Measurements from ENCODE around the gene BPIFB6.
A peak's percentile ranks its signal among the peaks of the same experiment; 100 is the strongest.

Gene BPIFB6

GRCh38 chr20:33026779-33027759 lies 4.4 kb upstream of the BPIFB6 start:
- Histone ChIP-seq H3K36me3 (ENCODE audit: control insufficient read depth in 2 of 2, insufficient read depth in 1 of 2, low read length in 2 of 2) (no peaks in the 10 kb centered on the region), H3K4me3 (ENCODE audit: low read depth, low read length) (no peak overlapping the region), H3K27ac (ENCODE audit: extremely low read depth, low read depth, low read length) (no peak overlapping the region), H3K9me3 (ENCODE audit: control insufficient read depth, insufficient read depth, low read depth, low read length) (no peaks in the 10 kb centered on the region), H3K4me1 (ENCODE audit: control insufficient read depth, insufficient read depth, low read length) (no peaks in the 10 kb centered on the region)
- TF ChIP-seq ZBTB44 (tag by site-specific recombination; IDR thresholded peaks at IDR 0.05) (no peak), ZNF510 (tag by site-specific recombination; IDR thresholded peaks at IDR 0.05; ENCODE audit: insufficient replicate concordance) (no peak), ZBTB48 (tag by site-specific recombination; IDR thresholded peaks at IDR 0.05) (no peak), ZNF280C (tag by site-specific recombination; IDR thresholded peaks at IDR 0.05) (no peak), ZBTB21 (tag by site-specific recombination; IDR thresholded peaks at IDR 0.05) (no peak), ZNF549 (tag by site-specific recombination; IDR thresholded peaks at IDR 0.05) (no peak)
- ChIA-PET POLR2A (no interaction called here), CTCF (interaction anchor here (0.6 kb wide), 1 partner anchor 78 kb away, joined by 4 read pairs; no protein-coding TSS in a partner anchor)

- ChIA-PET POLR2A (no interaction called here), CTCF (interaction anchor here (0.6 kb wide), 1 partner anchor 79 kb away, joined by 4 read pairs; no protein-coding TSS in a partner anchor)
- TF ChIP-seq ZNF488 (tag by site-specific recombination; IDR thresholded peaks at IDR 0.05) = no peak
- TF ChIP-seq GLIS1 (tag by site-specific recombination; IDR thresholded peaks at IDR 0.05) = peak; percentile 36
- no peaks in the 10 kb centered on the region for H3K9me3 ChIP-seq (ENCODE audit: control insufficient read depth, insufficient read depth, low read depth, low read length)
- no peak overlapping the region for H3K4me3 ChIP-seq (ENCODE audit: low read depth, low read length)
- H3K4me1 ChIP-seq (ENCODE audit: control insufficient read depth, insufficient read depth, low read length) = no peaks in the 10 kb centered on the region
- no peak overlapping the region for H3K27ac ChIP-seq (ENCODE audit: extremely low read depth, low read depth, low read length)
- H3K36me3 ChIP-seq (ENCODE audit: control insufficient read depth in 2 of 2, insufficient read depth in 1 of 2, low read length in 2 of 2) = no peaks in the 10 kb centered on the region
These were observed 3.4 kb upstream of the BPIFB6 start for GRCh38 chr20:33027769-33028751.

- Histone ChIP-seq H3K4me1 (ENCODE audit: control insufficient read depth, insufficient read depth, low read length) (no peaks in the 10 kb centered on the region), H3K9me3 (ENCODE audit: control insufficient read depth, insufficient read depth, low read depth, low read length) (no peaks in the 10 kb centered on the region), H3K4me3 (ENCODE audit: low read depth, low read length) (no peak overlapping the region), H3K27ac (ENCODE audit: extremely low read depth, low read depth, low read length) (no peak overlapping the region), H3K36me3 (ENCODE audit: control insufficient read depth in 2 of 2, insufficient read depth in 1 of 2, low read length in 2 of 2) (no peaks in the 10 kb centered on the region)
- POLR2A ChIA-PET = no interaction called here
- TF ChIP-seq SP2 (tag by site-specific recombination; IDR thresholded peaks at IDR 0.05) (no peak), TRIM28 (IDR thresholded peaks at IDR 0.05; ENCODE audit: borderline replicate concordance, low read length) (no peak), ZSCAN16 (tag by site-specific recombination; IDR thresholded peaks at IDR 0.05) (no peak)
- CTCF ChIA-PET = interaction anchor here (0.6 to 0.7 kb wide), 2 partner anchors 13 to 178 kb away, joined by 3 read pairs; no protein-coding TSS in a partner anchor
These were observed 2.6 kb upstream of the BPIFB6 start for GRCh38 chr20:33028875-33029274.
